Motor neuron (in vitro differentiated cells): ENCODE measurements around the gene TM2D1. TPM values are rescaled to one million over a fixed set of nuclear protein-coding genes. Genes with fewer than 3 reads are reported as not detected.

Experiments used
- ATAC-seq, 8 experiments: fragments of 200-7000 bp; cut with Tn5 transposase; replicated peaks in 6 of 8; 2 replicates each; pipeline ENCODE4 v1.8.0; 2021; ENCODE audit warnings: mild to moderate bottlenecking in 8 of 8, moderate library complexity in 8 of 8
- H3K27ac ChIP-seq, 2 donors: fragments of 250-450 bp; sonication (Bioruptor Pico); 2 replicates each; pipeline ENCODE4 v1.9.0; 2021; ENCODE audit warnings: antibody characterized with exemption in 2 of 2, mild to moderate bottlenecking in 2 of 2, moderate library complexity in 1 of 2
- H3K4me1 ChIP-seq, 2 donors: fragments of 250-450 bp; sonication (Bioruptor Pico); replicated peaks in 1 of 2; 2 replicates each; pipeline ENCODE4 v1.6.1; 2021; ENCODE audit warnings: antibody characterized with exemption in 2 of 2, mild to moderate bottlenecking in 2 of 2, moderate library complexity in 1 of 2
- H3K4me3 ChIP-seq, 5 donors: fragments of 250-450 bp; sonication (Bioruptor Pico); 2 replicates each; pipeline ENCODE4 v1.9.0; 2021; ENCODE audit warnings: antibody characterized with exemption in 5 of 5, mild to moderate bottlenecking in 5 of 5, moderate library complexity in 4 of 5
- WGBS, 10 experiments: fragments of 450-650 bp; shearing (Covaris generic); methylation state at CpG; one replicate each; pipeline ENCODE4 v1.0.0; 2022; 5-methylcytosine and 5-hydroxymethylcytosine counted together
- in situ Hi-C, 9 experiments: fragments of 400-800 bp; cut with MboI; loops; one replicate each; pipeline ENCODE4 v1.15.0; 2021; ENCODE audit warnings: low sequenced_read_pairs in 9 of 9, low pct_unique_long_range_greater_than_20kb in 2 of 9; ENCODE audit not compliant: unreplicated experiment in 9 of 9
- total RNA-seq, 8 experiments: library from RNA; unstranded; fragments of 300-600 nt; gene quantifications; 2 replicates each; pipeline versions ENCODE4 v1.2.3 to v1.2.4, GENCODE V29; 2022

Gene TM2D1
- 10 to 100 TPM; 38.2 to 84.8 (median 57.2) TPM for total RNA-seq

GRCh38 chr1:61724813-61725694, at the start of gene TM2D1:
Gene TM2D1 (minus strand): TSS chr1:61725141. CDS start chr1:61725120, 21 bp downstream.
- whole genome bisulfite sequencing, 10 experiments: 0 to 9% (median 1%) methylated on average over 1 to 37 of the region's 45 CpGs
- Histone ChIP-seq H3K27ac (peak within 1 kb of the TSS; percentile 86 to 87), H3K4me3 (peak within 1 kb of the TSS; percentile 86 to 97 (median 96)), H3K4me1 (peaks cover 4 to 10% of the 10 kb centered on the region in 2 donors)
- peak; percentile 95 to 99 (median 99) for ATAC-seq
- in situ Hi-C loops: no loop called here

DNA sequence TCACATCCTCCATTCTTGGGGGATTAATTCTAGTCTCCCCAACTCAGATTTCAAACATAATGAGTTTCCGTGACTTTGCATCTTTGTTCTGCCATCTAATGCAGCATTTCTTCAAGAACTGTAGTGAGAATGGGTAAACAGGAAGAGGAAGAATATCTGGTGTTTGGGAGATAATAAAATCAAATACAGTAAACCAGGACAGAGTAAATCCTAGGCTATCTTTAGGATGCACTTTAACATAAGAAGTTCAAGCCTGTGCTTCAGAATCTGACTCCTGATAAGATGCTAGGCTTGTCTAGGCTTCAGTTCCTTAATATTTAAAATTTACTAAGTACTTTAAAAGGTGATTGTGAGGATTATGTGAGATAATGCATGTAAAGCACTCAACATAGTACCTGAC, 45.2 kb upstream of the TM2D1 start:
- peaks cover 0 to 5% of the 10 kb centered on the region in 2 donors for H3K4me1 ChIP-seq
- no peak for ATAC-seq
- H3K4me3 ChIP-seq: no peak overlapping the region
- WGBS, 10 experiments: 83 to 100% (median 100%) methylated on average over 1 of the region's 1 CpG; no CpG with 5 or more reads in 4 of the 10 experiments
- in situ Hi-C loops: no loop called here
- no peak overlapping the region for H3K27ac ChIP-seq

DNA sequence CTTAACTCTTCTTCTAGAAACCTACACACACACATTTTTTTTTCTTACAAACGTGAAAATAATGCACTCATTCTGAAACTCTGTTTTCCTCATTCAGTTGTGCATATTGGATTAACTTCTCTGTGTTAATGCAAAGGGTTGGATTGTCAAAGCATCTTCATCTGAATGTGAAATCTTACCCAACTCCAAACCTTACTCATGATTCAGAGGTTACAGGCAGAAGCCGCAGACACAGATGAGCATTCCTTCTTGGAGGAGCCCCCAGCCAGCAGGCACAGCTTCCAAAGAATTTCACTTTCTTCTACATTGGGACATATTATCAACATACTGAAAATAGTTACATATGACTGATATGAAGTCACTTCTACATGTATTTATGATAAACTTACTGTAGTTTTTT, 33.0 kb upstream of the TM2D1 start:
- ATAC-seq: peak in 1 of 8 experiments; percentile 48
- H3K27ac ChIP-seq: no peak overlapping the region
- H3K4me3 ChIP-seq: no peak overlapping the region
- H3K4me1 ChIP-seq: no peaks in the 10 kb centered on the region
- in situ Hi-C loops: no loop called here
- 30 to 100% (median 70%) methylated on average over 1 to 2 of the region's 2 CpGs; no CpG with 5 or more reads in 2 of the 10 experiments for WGBS, 10 experiments

- H3K27ac ChIP-seq: no peak overlapping the region
- no peaks in the 10 kb centered on the region for H3K4me1 ChIP-seq
- ATAC-seq: no peak
- in situ Hi-C loops: no loop called here
- WGBS, 10 experiments: 10 to 77% (median 67%) methylated on average over 1 to 3 of the region's 3 CpGs
- no peak overlapping the region for H3K4me3 ChIP-seq
Measured at GRCh38 chr1:61756773-61757172, 31.8 kb upstream of the TM2D1 start.

DNA sequence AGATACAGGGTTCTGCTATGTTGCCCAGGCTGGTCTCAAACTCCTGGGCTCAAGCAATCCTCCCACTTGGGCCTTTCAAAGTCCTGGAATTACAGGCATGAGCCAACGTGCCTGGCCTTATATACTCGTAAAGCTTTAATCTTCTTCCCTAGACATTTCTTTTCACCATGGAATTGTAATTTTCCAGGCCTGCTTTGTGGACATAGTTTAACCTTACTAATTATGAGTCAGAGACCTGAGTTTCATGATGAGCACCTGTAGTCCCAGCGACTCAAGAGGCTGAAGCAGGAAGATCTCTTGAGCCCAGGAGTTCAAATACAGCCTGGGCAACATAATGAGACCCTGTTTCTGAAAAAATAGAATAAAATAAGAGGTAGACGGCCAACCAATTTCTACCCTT, 29.6 kb upstream of the TM2D1 start:
- no peaks in the 10 kb centered on the region for H3K4me1 ChIP-seq
- ATAC-seq: no peak
- 57 to 100% (median 90%) methylated on average over 1 to 4 of the region's 4 CpGs; no CpG with 5 or more reads in 1 of the 10 experiments for WGBS, 10 experiments
- in situ Hi-C loops: no loop called here
- no peak overlapping the region for H3K4me3 ChIP-seq
- H3K27ac ChIP-seq: no peak overlapping the region

GRCh38 chr1:61753998-61754508, 29.1 kb upstream of the TM2D1 start:
- Histone ChIP-seq H3K27ac (no peak overlapping the region), H3K4me1 (no peaks in the 10 kb centered on the region), H3K4me3 (no peak overlapping the region)
- in situ Hi-C loops: no loop called here
- 10 to 100% (median 61%) methylated on average over 1 of the region's 1 CpG; no CpG with 5 or more reads in 4 of the 10 experiments for WGBS, 10 experiments
- no peak for ATAC-seq

- ATAC-seq: no peak
- in situ Hi-C loops: no loop called here
- no peak overlapping the region for H3K27ac ChIP-seq
- no peaks in the 10 kb centered on the region for H3K4me1 ChIP-seq
- 0 to 86% (median 35%) methylated on average over 1 of the region's 1 CpG; no CpG with 5 or more reads in 2 of the 10 experiments for WGBS, 10 experiments
- no peak overlapping the region for H3K4me3 ChIP-seq
Measured at GRCh38 chr1:61752921-61753389, 28.0 kb upstream of the TM2D1 start.

DNA sequence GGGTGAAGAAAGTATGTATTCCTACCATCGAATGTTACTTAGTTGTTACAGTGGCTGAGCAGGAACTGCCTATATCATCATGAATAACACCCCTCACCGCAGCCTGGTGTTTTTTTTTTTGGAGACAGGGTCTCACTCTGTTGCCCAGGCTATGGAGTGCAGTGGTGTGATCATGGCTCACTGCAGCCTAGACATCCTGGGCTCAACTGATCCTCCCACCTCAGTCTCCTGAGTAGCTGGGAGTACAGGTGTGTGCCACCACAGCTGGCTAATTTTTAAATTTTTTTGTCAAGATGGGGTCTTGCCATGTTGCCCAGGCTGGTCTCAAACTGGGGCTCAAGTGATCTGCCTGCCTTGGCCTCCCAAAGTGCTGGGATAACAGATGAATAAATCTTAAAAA, 24.6 kb upstream of the TM2D1 start:
- Histone ChIP-seq H3K4me1 (peaks cover 0 to 2% of the 10 kb centered on the region in 2 donors), H3K27ac (no peak overlapping the region), H3K4me3 (no peak overlapping the region)
- 80 to 100% (median 89%) methylated on average over 1 to 2 of the region's 2 CpGs; no CpG with 5 or more reads in 3 of the 10 experiments for WGBS, 10 experiments
- in situ Hi-C loops: no loop called here
- no peak for ATAC-seq

DNA sequence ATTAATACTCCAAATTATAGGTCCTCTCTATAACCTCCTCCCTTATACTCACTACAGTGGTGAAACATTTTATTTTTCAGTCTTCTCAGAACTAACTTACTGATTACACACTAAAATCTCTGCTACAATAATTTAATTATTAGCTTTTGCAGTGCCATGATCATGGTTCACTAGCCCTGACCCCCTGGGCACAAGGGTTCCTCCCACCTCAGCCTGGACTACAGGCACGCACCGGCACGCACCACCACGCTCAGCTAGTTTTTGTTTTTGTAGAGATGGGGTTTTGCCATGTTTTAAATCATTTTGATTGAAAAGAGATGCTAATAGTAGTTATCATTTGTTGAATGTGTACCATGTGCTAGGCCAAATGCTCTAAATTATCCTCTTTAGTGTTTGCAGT, 23.6 kb upstream of the TM2D1 start:
- Histone ChIP-seq H3K4me1 (peaks cover 0 to 2% of the 10 kb centered on the region in 2 donors), H3K4me3 (no peak overlapping the region), H3K27ac (no peak overlapping the region)
- in situ Hi-C loops: no loop called here
- ATAC-seq: no peak
- WGBS, 10 experiments: 93 to 100% (median 99%) methylated on average over 4 of the region's 4 CpGs; no CpG with 5 or more reads in 2 of the 10 experiments

GRCh38 chr1:61746813-61747212, 21.9 kb upstream of the TM2D1 start:
- H3K27ac ChIP-seq: no peak overlapping the region
- ATAC-seq: no peak
- in situ Hi-C loops: no loop called here
- peaks cover under 1 to 7% of the 10 kb centered on the region in 2 donors for H3K4me1 ChIP-seq
- no peak overlapping the region for H3K4me3 ChIP-seq
- WGBS, 10 experiments: 0 to 57% (median 14%) methylated on average over 1 of the region's 1 CpG; no CpG with 5 or more reads in 3 of the 10 experiments

- in situ Hi-C loops: no loop called here
- Histone ChIP-seq H3K27ac (no peak overlapping the region), H3K4me1 (peaks cover 7 to 13% of the 10 kb centered on the region in 2 donors), H3K4me3 (no peak overlapping the region)
- ATAC-seq: no peak
- 60 to 100% (median 91%) methylated on average over 1 to 6 of the region's 6 CpGs for WGBS, 10 experiments
Measured at GRCh38 chr1:61743716-61744580, 19.0 kb upstream of the TM2D1 start.

DNA sequence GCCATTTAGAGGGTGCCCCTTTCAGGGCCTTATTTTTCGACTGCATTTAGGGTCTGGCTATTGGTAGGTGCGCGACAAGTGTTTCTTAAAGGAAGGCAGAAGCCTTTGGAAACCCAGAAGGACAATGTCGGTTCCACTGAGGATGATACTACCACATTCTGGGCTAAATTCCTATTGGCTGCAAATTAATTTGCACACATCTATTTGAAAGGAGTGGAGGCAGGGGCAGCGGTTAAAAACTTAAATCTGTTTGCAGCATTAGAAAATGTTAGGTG, 18.4 kb upstream of the TM2D1 start:
- Histone ChIP-seq H3K4me3 (peak overlapping the region; percentile 52 to 90 (median 65)), H3K4me1 (peaks cover 7 to 13% of the 10 kb centered on the region in 2 donors), H3K27ac (peak overlapping the region in 1 of 2 donors; percentile 62)
- no peak for ATAC-seq
- WGBS, 10 experiments: 30 to 83% (median 57%) methylated on average over 1 to 5 of the region's 5 CpGs; no CpG with 5 or more reads in 1 of the 10 experiments
- in situ Hi-C loops: no loop called here
